ENCODE measurements around the gene ANKRD62. TPM values are rescaled to one million over a fixed set of nuclear protein-coding genes. Genes with fewer than 3 reads are reported as not detected.

The ANKRD62 gene
- not detected for total RNA-seq

DNA sequence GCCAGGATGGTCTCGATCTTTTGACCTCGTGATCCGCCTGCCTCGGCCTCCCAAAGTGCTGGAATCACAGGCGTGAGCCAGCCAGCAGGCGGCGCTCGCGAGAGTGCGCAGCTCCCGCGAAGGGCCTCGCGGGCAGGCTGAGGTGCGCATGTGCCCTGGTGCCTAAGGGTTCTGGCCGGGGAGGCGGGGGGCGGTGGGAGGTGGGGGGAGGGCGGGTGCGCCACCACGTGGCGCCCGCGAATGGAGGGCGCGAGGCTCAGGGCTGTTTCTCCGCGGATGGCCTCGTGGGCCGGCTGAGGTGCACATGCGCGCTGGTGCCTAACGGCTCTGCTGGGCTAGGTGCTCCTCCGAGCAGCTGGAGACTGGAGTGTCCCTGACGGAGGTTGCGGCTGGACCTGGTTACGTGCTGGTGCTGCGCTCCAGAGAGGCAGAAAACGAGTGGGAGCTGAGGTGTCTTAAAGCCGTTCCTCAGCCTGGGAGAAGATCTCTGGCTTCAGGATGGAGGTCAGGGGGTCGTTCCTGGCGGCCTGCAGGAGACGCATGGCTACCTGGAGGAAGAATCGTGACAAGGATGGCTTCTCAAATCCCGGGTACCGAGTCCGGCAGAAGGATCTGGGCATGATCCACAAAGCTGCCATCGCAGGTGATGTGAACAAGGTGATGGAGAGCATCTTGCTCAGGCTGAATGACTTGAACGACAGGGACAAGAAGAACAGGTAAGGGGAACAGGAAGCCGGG is at the start of gene ANKRD62:
Gene ANKRD62 (plus strand): TSS at position 324 of the 738 bp plus-strand sequence. CDS start 175 bp downstream, at position 499.
- Histone ChIP-seq H3K4me3 (ENCODE audit: low read length) (no peak within 1 kb of the TSS), H3K9me3 (ENCODE audit: low read depth, low read length) (no peaks in the 10 kb centered on the region), H3K4me1 (ENCODE audit: insufficient read depth, low read length) (no peaks in the 10 kb centered on the region), H3K27me3 (ENCODE audit: insufficient read depth, low read length) (no peaks in the 10 kb centered on the region)

DNA sequence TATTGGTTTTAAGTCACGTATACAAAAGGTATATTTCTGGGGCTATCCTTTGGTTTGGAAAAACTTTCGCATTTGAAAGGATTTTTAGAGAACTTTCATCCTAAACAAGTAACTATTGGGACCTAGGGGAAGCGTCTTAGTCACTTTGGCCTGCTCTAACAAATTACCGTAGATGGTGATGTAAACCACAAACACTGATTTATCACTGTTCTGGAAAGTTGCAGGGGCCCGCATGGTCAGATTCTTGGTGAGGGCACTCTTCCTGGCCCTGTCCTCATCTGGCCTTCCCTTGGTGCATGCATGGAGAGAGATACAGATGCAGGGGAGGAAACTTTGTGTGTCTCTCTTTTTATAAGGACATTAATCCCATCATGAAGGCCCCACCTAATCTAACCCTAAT is 49.1 kb upstream of the ANKRD62 start:
- no peaks in the 10 kb centered on the region for H3K9me3 ChIP-seq (ENCODE audit: low read depth, low read length)
- no peak overlapping the region for H3K4me3 ChIP-seq (ENCODE audit: low read length)
- H3K27me3 ChIP-seq (ENCODE audit: insufficient read depth, low read length), result no peaks in the 10 kb centered on the region
- peaks cover 15% of the 10 kb centered on the region for H3K4me1 ChIP-seq (ENCODE audit: insufficient read depth, low read length)

DNA sequence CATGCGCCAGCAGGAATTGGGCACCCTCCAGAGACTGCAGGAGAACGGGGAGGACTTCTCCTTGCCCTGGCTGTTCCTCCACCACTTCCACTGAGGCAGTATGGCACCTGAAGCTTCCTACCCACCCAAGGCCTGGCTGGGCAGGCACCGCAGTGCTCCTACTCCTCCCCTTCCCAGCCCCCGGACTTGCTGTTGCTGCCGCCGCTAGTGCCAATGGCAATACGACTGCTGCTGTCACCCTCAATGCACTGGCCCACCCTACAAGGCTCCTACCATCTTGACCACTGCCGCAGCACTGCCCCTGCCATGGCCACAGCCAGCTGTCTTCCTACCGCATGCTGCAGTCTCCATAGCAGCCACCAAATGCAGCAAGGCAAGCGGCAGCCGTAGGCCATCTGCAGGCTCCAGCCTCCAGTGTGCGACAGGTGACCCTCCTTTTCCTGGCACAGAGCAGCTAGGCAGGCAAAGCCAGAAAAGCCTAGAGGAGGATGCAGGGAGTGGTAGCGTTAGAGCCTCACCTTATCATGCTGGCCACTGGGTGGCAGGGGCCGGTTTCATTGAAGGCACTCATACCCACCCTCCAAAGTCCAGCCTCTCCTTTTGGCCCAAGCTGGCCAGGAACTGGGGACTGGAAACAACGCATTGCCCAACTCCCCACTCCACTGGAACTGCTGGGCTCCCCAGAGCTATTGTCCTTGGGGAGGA is 47.4 kb upstream of the ANKRD62 start:
- Histone ChIP-seq H3K27me3 (ENCODE audit: insufficient read depth, low read length) (no peaks in the 10 kb centered on the region), H3K9me3 (ENCODE audit: low read depth, low read length) (no peaks in the 10 kb centered on the region), H3K4me1 (ENCODE audit: insufficient read depth, low read length) (peaks cover 25% of the 10 kb centered on the region), H3K4me3 (ENCODE audit: low read length) (no peak overlapping the region)

DNA sequence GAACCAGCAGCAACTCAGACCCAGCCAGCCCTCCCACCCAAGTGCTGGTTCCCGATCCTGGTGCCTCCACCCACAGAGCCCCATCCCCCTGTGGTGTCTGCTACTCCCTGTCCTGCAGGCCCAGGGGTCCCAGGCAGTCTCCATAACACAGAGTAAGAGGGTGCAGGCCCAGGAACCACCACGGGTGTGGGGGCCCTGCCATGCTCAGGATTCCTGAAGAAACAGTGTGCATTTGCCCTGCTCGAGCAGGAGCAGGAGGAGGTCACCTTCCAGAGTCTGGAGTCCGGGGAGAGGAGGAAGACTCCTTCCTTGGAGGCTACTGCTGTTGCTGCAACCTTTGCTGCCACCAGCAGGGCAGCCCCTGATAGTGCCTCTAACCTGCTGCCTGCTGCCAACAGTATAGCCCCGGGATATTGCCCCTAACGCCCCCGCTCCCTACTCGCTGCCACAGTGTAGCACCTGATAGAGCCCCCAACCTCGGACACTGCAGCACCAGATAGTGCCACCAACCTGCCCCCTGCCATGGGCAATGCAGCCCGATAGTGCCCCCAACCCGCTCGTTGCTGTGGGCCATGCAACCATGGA is 46.8 kb upstream of the ANKRD62 start:
- Histone ChIP-seq H3K27me3 (ENCODE audit: insufficient read depth, low read length) (no peaks in the 10 kb centered on the region), H3K4me3 (ENCODE audit: low read length) (no peak overlapping the region), H3K4me1 (ENCODE audit: insufficient read depth, low read length) (peaks cover 25% of the 10 kb centered on the region), H3K9me3 (ENCODE audit: low read depth, low read length) (no peaks in the 10 kb centered on the region)

DNA sequence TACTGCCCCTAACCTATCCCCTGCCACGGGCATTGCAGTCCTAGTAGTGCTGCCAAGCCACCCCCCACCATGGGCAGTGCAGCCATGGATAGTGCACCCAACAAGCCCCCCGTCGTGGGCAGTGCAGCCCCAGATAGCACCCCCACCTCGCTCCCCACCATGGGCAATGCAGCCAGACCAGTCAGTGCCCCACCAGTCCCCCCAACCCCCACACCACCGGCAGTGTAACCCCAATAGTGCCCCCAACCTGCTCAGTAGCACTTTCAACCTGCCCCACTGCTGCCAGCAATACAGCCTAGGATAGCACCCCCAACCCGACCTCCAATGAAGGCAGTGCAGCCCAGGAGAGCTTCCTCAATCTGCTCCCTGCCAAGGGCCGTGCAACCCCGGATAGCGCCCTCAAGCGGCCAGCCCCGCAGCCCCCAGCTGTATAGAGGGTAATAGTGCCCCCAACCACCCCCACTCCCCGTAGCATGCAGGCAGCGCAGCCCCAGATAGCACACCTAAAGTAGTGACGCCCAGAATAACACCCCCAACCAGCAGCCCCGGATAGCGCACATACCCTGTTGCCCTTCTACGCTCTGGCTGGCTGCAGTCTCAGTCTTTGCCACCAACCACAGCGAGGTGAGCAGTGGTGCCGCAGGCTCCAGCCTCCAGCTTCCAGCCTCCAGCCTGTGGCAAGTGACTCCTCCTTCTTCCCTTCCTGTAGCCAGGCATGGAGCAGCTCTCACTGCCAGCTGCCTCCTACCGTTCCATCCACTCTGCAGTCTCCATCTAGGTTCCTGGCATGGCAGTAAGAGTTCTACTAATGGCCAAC is 45.4 kb upstream of the ANKRD62 start:
- Histone ChIP-seq H3K4me3 (ENCODE audit: low read length) (no peak overlapping the region), H3K27me3 (ENCODE audit: insufficient read depth, low read length) (no peaks in the 10 kb centered on the region), H3K4me1 (ENCODE audit: insufficient read depth, low read length) (peaks cover 28% of the 10 kb centered on the region), H3K9me3 (ENCODE audit: low read depth, low read length) (no peaks in the 10 kb centered on the region)

DNA sequence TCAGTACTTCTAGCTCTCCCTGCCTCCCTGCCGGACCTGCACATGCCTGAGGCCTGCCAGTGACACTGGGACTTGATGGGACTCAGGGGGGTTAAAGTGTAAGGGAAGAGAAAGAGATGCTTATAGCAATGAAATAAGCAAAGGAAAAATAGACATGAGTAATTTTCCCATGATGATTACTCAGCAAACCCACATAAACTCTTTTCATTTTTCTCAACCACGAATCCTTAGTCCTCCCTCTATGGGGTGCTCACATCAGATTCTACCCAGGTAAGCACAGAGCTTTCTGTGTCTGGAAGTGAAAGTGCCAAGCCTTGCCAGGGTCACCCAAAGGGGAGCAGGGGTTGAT is 44.8 kb upstream of the ANKRD62 start:
- peaks cover 31% of the 10 kb centered on the region for H3K4me1 ChIP-seq (ENCODE audit: insufficient read depth, low read length)
- H3K27me3 ChIP-seq (ENCODE audit: insufficient read depth, low read length), result no peaks in the 10 kb centered on the region
- H3K9me3 ChIP-seq (ENCODE audit: low read depth, low read length), result no peaks in the 10 kb centered on the region
- H3K4me3 ChIP-seq (ENCODE audit: low read length), result no peak overlapping the region

DNA sequence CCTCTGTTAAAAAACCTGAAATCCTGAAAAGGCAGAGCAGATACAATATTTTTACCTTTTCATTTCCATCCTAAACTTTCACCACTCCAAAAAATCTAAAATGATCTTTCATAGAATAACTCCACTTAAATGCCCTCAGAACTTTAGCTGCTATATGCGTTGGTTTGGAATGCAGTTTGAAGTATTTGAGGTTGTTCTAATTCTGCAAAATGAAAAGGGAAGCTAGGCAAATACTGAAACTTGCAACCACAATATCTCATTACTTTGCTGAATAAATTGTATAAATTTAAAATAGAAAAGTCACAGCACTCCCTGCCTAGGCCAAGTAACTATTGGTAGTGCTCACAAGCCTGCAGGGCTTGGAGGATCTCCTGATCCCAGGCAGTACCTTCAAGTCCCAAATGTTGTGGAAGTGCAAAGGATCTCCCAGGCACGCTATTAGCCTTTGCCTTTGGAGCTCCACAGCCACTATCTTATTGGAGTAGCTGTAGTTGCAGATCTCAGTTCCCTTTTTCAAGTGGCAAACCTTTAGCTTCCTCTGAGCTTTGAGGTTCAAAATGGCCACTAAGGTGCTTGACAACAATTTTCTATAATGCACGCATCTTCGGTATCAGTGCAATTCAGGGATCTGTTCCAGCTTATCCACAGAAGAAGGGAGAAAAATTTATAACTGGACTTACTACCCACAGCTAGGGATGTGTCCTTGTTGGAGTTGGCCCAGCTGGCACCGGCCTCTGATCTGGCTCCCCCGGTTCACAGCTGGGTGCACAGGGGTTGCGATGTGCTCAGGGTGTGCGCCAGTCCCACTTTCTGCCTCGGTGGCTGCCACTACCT is 43.4 kb upstream of the ANKRD62 start:
- H3K4me1 ChIP-seq (ENCODE audit: insufficient read depth, low read length), result peaks cover 31% of the 10 kb centered on the region
- H3K9me3 ChIP-seq (ENCODE audit: low read depth, low read length), result no peaks in the 10 kb centered on the region
- no peaks in the 10 kb centered on the region for H3K27me3 ChIP-seq (ENCODE audit: insufficient read depth, low read length)
- H3K4me3 ChIP-seq (ENCODE audit: low read length), result no peak overlapping the region

DNA sequence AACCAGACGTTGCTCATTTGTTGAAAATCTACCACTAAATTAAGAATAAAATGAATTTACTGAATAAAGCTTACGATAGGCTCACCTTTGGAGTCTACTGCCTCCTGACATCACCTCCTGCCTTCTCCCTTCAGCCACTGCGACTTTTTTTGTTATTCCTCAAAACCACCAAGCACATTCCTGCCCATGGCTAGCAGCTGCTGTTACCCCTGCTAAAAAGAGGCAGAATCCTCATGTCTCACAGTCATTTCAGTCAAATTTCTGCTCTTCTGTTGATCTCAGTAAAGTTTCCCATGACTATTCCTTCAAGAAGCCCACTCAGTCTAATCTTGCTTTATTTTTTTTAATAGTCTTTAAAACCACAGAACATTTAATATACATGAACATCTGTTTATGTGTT is 40.8 kb upstream of the ANKRD62 start:
- Histone ChIP-seq H3K27me3 (ENCODE audit: insufficient read depth, low read length) (no peaks in the 10 kb centered on the region), H3K4me1 (ENCODE audit: insufficient read depth, low read length) (peaks cover 31% of the 10 kb centered on the region), H3K4me3 (ENCODE audit: low read length) (no peak overlapping the region), H3K9me3 (ENCODE audit: low read depth, low read length) (no peaks in the 10 kb centered on the region)

DNA sequence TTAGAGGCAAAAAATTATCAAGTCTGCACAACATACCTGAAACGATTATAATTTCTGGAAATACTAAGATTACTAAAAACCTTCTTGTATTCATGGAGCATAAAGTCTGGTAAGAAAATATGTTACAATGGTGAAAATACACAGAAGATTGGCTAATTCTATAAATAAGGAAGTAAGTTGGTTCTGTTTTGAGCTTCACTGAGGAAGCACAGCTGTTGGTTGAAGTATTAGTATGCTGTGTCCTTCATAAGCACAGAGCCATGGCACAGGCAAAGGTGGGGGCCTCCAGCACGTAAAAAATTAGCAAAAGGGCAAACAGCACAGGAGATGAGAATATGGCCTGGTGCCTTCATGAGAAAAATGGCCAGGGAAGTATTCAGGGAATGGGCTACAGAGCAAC is 40.4 kb upstream of the ANKRD62 start:
- Histone ChIP-seq H3K4me3 (ENCODE audit: low read length) (no peak overlapping the region), H3K4me1 (ENCODE audit: insufficient read depth, low read length) (peaks cover 29% of the 10 kb centered on the region), H3K9me3 (ENCODE audit: low read depth, low read length) (no peaks in the 10 kb centered on the region), H3K27me3 (ENCODE audit: insufficient read depth, low read length) (no peaks in the 10 kb centered on the region)

DNA sequence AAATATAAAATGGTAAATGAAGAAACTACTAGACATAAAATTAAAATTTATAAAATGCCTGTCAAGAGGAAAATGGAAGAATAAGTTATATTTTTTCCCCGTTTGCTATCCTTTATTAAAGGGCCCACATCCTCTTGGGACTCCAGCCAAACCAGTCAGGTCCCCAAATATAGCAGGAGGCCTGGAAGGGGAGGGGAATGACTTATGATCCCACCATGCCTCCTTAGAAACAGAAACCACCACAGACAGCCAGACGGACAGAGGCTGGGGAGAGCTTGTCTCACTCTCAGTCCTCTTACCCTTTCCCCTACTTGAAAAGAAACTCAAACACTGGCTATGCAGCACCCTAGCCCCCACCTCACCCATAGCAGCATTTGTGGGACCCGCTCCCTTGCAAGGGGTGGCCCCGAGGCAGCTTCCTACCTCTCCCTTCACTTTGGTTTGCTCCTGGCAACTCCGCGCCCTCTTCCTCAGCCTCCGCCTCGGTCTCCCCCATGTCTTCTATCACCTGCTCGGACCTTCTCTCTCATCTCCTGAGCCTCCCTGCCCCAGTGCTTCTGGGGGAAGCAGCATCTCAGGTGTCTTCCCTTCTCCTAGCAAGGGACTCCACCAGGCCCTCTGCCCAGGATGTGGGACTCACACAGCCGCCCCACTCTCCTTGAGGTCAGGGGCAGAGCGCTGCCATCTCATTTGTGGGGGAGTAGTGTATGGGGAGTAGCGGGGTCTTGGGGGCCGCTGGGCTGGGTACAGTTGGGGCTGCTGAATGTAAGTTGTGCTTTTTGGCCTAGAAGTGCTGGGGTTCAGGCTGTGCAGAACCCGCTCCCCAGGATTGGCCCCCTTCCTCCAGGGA is 37.4 kb upstream of the ANKRD62 start:
- no peaks in the 10 kb centered on the region for H3K27me3 ChIP-seq (ENCODE audit: insufficient read depth, low read length)
- no peaks in the 10 kb centered on the region for H3K9me3 ChIP-seq (ENCODE audit: low read depth, low read length)
- H3K4me1 ChIP-seq (ENCODE audit: insufficient read depth, low read length), result peaks cover 6% of the 10 kb centered on the region
- H3K4me3 ChIP-seq (ENCODE audit: low read length), result no peak overlapping the region

DNA sequence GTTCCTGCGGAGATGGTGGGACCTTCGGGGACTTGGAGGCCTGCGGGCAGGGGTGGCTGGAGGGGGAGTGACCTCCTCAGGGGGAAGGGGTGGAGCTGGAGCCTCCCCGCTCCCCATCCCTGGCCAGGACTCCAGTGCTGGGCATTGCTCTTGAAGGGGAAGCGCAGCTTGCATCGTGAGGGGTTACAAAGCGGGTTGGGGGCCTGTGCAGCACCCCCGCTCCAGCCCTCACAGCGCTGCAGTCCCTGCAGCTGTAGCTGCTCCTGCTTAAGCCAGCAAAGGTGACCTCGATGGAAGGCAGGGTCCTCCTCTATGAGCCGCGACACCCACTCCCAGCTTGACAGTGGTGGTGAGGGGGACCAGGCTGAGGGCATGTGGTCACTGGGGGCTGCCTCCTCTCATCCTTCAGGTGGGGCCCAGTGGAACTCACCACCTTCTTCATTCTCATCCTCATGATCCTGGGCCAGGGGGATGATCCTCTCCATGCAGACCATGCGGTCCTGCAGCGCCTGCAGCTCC is 36.7 kb upstream of the ANKRD62 start:
- H3K27me3 ChIP-seq (ENCODE audit: insufficient read depth, low read length), result no peaks in the 10 kb centered on the region
- H3K4me3 ChIP-seq (ENCODE audit: low read length), result no peak overlapping the region
- H3K4me1 ChIP-seq (ENCODE audit: insufficient read depth, low read length), result peaks cover 6% of the 10 kb centered on the region
- no peaks in the 10 kb centered on the region for H3K9me3 ChIP-seq (ENCODE audit: low read depth, low read length)

DNA sequence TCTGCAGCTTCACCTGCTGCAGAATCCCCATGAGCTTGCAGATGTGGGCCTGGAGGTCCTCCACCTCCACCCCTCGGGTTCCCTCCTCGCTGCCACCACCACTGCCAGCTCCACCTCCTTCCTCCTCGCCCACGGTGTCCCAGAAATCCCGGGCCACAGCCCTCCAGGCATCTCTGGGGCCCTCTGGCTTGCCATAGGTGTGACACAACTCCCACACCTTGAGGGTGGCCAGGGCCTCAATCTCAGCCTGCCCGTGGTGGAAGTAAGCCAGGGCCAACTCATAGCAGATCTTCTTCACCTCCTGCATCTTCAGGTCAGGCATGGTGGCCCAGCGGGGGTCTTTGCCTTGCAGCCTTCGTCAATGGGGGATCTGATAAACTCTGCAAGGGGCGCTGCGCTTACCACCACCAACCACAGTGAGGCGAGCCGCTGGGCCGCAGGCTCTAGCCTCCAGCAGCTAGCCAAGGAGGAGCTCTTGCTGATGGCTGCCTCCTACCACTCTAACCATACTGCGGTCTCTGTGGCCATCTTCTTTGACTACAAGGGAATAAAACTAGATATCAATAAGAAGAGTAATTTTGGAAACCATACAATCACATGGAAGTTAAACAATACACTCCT is 36.1 kb upstream of the ANKRD62 start:
- H3K27me3 ChIP-seq (ENCODE audit: insufficient read depth, low read length), result no peaks in the 10 kb centered on the region
- peaks cover 6% of the 10 kb centered on the region for H3K4me1 ChIP-seq (ENCODE audit: insufficient read depth, low read length)
- no peaks in the 10 kb centered on the region for H3K9me3 ChIP-seq (ENCODE audit: low read depth, low read length)
- no peak overlapping the region for H3K4me3 ChIP-seq (ENCODE audit: low read length)
